ENCODE measurements around the gene SNRNP35.

GRCh38 chr12:123469978-123470377, 12.0 kb downstream of the SNRNP35 start:
- TF ChIP-seq CTCF (conservative IDR thresholded peaks at IDR 0.05; ENCODE audit: low read depth, low read length) (no peak), EZH2 (IDR thresholded peaks at IDR 0.05; ENCODE audit: borderline replicate concordance, low read depth, low read length, poor library complexity, severe bottlenecking) (no peak)

Data from A673 (cell line).